Measurements from ENCODE around the gene MTA1. TPM values are rescaled to one million over a fixed set of nuclear protein-coding genes. Genes with fewer than 3 reads are reported as not detected.

MTA1 gene
- polyA plus RNA-seq, 2 of the 4 experiments (the other 2 are of a cell fraction), result 46.8 to 86.7 TPM

GRCh38 chr14:105445290-105445689 lies 25.7 kb downstream of the MTA1 start:
- Histone ChIP-seq H3K4me3 (no peak overlapping the region), H3K9me3 (no peaks in the 10 kb centered on the region), H3K27ac (no peak overlapping the region), H3K4me1 (0 out of 3 replicates have a peak, but pooled peaks cover 6% of the 10 kb centered on the region), H3K4me2 (no peak overlapping the region)
- DNase-seq (ENCODE audit: low read depth in 1 of 2, low spot score in 1 of 2) (no peak), FAIRE-seq (no peak), ATAC-seq (no peak)
- TF ChIP-seq GATA3 (IDR thresholded peaks at IDR 0.05; ENCODE audit: borderline replicate concordance), result no peak
- TF ChIP-seq, protein P1, sequence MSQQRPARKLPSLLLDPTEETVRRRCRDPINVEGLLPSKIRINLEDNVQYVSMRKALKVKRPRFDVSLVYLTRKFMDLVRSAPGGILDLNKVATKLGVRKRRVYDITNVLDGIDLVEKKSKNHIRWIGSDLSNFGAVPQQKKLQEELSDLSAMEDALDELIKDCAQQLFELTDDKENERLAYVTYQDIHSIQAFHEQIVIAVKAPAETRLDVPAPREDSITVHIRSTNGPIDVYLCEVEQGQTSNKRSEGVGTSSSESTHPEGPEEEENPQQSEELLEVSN (IDR thresholded peaks at IDR 0.05; ENCODE audit: borderline replicate concordance, low read depth), result no peak
- TF ChIP-seq, protein P2, sequence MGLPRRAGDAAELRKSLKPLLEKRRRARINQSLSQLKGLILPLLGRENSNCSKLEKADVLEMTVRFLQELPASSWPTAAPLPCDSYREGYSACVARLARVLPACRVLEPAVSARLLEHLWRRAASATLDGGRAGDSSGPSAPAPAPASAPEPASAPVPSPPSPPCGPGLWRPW (IDR thresholded peaks at IDR 0.05), result no peak
- no peak for TF ChIP-seq RAD21 (conservative IDR thresholded peaks at IDR 0.05 in 1 of 2, IDR thresholded peaks at IDR 0.05 in 1 of 2)
- TF ChIP-seq CHD4 (IDR thresholded peaks at IDR 0.05; ENCODE audit: borderline replicate concordance), result no peak
- TF ChIP-seq POLR2AphosphoS2 (conservative IDR thresholded peaks at IDR 0.05; ENCODE audit: low read length), result no peak
- no peak for TF ChIP-seq SMC3 (IDR thresholded peaks at IDR 0.05)
- no peak for TF ChIP-seq EHMT2 (IDR thresholded peaks at IDR 0.05; ENCODE audit: low read depth)
- TF ChIP-seq, protein P3, sequence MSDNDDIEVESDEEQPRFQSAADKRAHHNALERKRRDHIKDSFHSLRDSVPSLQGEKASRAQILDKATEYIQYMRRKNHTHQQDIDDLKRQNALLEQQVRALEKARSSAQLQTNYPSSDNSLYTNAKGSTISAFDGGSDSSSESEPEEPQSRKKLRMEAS (IDR thresholded peaks at IDR 0.05), result no peak
- TF ChIP-seq FOXS1 (CRISPR knock-in tag; IDR thresholded peaks at IDR 0.05), result no peak
- TF ChIP-seq NR3C1 (IDR thresholded peaks at IDR 0.05), result no peak
- TF ChIP-seq RARB (CRISPR knock-in tag; IDR thresholded peaks at IDR 0.05), result no peak
- TF ChIP-seq HEYL (CRISPR knock-in tag; IDR thresholded peaks at IDR 0.05), result no peak
- no peak for TF ChIP-seq FOSL2 (IDR thresholded peaks at IDR 0.05)
- no peak for TF ChIP-seq FOSL2 (CRISPR knock-in tag; IDR thresholded peaks at IDR 0.05)
- no peak for TF ChIP-seq ESRRA (IDR thresholded peaks at IDR 0.05; ENCODE audit: borderline replicate concordance, low read length)
- no peak for TF ChIP-seq ATOH8 (CRISPR knock-in tag; IDR thresholded peaks at IDR 0.05; ENCODE audit: low read depth)
- TF ChIP-seq HMGXB4 (CRISPR knock-in tag; IDR thresholded peaks at IDR 0.05; ENCODE audit: borderline replicate concordance), result no peak
- 93% methylated on average over 24 of the region's 24 CpGs for WGBS (ENCODE audit: missing lambda C conversion rate)
- CTCF ChIA-PET, result interaction anchor here (1.3 to 1.6 kb wide), 3 partner anchors 36 to 83 kb away, joined by 3 to 7 read pairs (median 6); no protein-coding TSS in a partner anchor
- POLR2A ChIA-PET, result no interaction called here

GRCh38 chr14:105445901-105446845 lies 26.5 kb downstream of the MTA1 start:
- FAIRE-seq (no peak), DNase-seq (ENCODE audit: low read depth in 1 of 2, low spot score in 1 of 2) (no peak), ATAC-seq (no peak)
- Histone ChIP-seq H3K4me3 (no peak overlapping the region), H3K9me3 (no peaks in the 10 kb centered on the region), H3K27ac (no peak overlapping the region), H3K4me1 (0 out of 3 replicates have a peak, but pooled peaks cover 6% of the 10 kb centered on the region), H3K4me2 (no peak overlapping the region)
- no peak for TF ChIP-seq MYC (IDR thresholded peaks at IDR 0.05; ENCODE audit: borderline replicate concordance, low read length)
- no peak for TF ChIP-seq HDAC2 (IDR thresholded peaks at IDR 0.05)
- TF ChIP-seq MAFK (IDR thresholded peaks at IDR 0.05; ENCODE audit: partially characterized antibody), result no peak
- TF ChIP-seq TFCP2L1 (CRISPR knock-in tag; IDR thresholded peaks at IDR 0.05), result no peak
- TF ChIP-seq FOSL2 (IDR thresholded peaks at IDR 0.05), result no peak
- no peak for TF ChIP-seq FOSL2 (CRISPR knock-in tag; IDR thresholded peaks at IDR 0.05)
- no peak for TF ChIP-seq FOSB (CRISPR knock-in tag; IDR thresholded peaks at IDR 0.05)
- no peak for TF ChIP-seq NR3C1 (IDR thresholded peaks at IDR 0.05)
- no peak for TF ChIP-seq CBX8 (IDR thresholded peaks at IDR 0.05)
- no peak for TF ChIP-seq RAD21 (conservative IDR thresholded peaks at IDR 0.05 in 1 of 2, IDR thresholded peaks at IDR 0.05 in 1 of 2)
- TF ChIP-seq, protein P4, sequence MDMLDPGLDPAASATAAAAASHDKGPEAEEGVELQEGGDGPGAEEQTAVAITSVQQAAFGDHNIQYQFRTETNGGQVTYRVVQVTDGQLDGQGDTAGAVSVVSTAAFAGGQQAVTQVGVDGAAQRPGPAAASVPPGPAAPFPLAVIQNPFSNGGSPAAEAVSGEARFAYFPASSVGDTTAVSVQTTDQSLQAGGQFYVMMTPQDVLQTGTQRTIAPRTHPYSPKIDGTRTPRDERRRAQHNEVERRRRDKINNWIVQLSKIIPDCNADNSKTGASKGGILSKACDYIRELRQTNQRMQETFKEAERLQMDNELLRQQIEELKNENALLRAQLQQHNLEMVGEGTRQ (IDR thresholded peaks at IDR 0.05), result no peak
- ChIA-PET CTCF (interaction anchor here (1.2 to 2.7 kb wide), 5 partner anchors 35 to 95 kb away, joined by 3 to 29 read pairs (median 7); no protein-coding TSS in a partner anchor), POLR2A (no interaction called here)
- WGBS (ENCODE audit: missing lambda C conversion rate), result 91% methylated on average over 18 of the region's 26 CpGs
